Anterior cingulate cortex (tissue), 58 donors: ENCODE data around the gene SERPINC1.
"Not testable (repeated sequence)": the region's sequence is repeated elsewhere in the genome, so short reads cannot be mapped to it uniquely, and the experiment has no call there.

ENCODE experiments used
- DNase-seq, 58 donors: peaks; one replicate each; lab custom pipeline; 2025; lab: John Stamatoyannopoulos, UW

SERPINC1 gene

GRCh38 chr1:173894189-173894588 is 22.9 kb downstream of the SERPINC1 start:
- DNase-seq = no peak

DNA sequence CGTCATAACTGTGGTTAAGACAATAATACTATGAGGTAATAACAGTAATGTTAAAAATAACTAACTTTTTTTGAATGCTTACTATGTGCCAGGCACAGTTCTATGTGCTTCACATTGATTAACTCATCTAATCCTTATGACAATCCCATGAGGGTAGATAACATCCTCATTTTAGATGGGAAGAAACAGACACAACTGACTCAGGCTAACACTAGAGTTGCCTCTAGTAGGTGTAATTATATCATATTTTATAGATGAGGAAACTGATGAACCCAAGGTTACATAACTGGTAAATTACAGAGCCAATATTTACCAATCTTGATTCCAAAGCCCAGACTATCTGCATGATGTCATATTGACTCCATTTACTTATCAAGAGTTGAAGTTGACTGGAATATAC is 23.5 kb downstream of the SERPINC1 start:
- DNase-seq = no peak

- no peak for DNase-seq
Observed at GRCh38 chr1:173889885-173890284, 27.2 kb downstream of the SERPINC1 start.

DNA sequence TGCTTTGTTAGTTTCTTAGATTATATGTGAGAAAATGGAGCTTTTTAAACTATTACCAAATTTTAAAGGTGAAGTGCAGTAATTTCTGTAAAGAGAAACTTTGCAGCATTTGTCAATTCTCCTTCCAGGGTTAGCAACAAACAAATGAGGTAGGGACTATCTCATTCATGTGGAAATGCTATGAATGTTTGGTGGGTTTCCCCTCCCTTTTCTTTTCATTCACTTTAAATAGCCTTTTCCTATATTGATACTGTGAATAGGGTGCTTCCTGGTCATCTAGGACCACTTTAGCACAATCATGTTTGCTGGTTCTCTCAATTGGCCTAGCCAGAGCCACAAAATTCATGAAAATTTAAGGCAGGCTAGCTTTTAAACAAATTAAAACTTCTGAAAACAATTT is 28.4 kb downstream of the SERPINC1 start:
- no peak for DNase-seq

DNA sequence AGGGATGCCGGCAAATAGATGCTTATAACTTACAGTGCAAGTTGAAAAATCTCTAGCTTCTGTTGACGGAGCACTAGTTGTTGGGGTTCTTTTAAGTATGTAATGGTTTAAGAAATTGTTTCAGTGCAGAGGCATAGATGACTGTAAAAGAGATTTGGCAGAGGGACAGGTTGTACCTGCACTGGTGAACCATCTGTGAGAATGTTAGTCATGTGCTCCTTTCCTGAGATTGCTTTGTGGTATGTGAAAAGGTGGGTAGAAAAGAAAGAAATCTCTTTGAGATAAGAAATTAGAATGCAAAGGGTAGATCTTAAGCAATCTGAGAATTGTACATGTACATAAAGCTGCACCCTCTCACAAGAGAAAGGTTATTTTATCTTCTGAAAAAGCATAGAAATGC is 29.5 kb downstream of the SERPINC1 start:
- no peak for DNase-seq

- no peak for DNase-seq
Observed at GRCh38 chr1:173886746-173887611, 30.1 kb downstream of the SERPINC1 start.

DNA sequence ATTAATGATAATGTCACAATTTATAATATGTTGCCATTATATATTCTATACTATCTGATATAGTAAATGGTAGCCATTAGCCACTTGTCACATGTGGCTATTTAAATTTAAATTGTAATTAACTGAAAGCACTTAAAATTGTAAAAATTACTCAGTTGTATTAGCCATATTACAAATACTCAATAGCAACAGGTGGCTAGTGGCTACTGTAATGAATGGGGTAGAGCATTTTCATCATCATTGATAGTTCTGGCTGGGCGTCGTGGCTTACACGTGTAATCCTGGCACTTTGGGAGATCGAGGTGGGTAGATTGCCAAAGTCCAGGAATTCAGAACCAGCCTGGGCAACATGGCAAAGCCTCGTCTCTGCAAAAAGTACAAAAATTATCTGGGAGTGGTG is 32.4 kb downstream of the SERPINC1 start:
- no peak for DNase-seq

DNA sequence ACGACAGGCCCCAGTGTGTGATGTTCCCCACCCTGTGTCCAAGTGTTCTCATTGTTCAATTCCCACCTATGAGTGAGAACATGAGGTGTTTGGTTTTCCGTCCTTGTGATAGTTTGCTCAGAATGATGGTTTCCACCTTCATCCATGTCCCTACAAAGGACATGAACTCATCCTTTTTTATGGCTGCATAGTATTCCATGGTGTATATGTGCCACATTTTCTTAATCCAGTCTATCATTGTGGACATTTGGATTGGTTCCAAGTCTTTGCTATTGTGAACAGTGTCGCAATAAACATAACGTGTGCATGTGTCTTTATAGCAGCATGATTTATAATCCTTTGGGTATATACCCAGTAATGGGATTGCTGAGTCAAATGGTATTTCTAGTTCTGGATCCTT is 36.0 kb downstream of the SERPINC1 start:
- DNase-seq = not testable (repeated sequence)

DNA sequence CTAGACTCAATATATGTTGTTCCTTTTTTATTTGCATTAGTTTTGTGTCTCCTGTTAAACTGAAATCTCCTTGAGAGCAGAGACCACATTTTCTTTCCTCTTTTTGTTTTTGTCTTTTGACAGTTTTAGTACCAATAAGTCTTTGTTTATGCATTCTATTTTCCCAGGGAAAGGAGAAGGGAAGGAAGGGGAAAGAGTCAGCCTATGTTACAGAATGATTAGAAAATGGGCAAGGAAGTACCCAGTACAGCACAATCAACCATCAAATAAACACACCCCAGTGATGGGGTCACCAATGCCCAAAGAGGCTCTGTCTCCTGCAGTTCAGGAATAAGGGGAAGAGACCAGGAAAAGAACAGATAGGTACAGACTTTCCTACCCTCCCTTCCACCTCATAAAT is 38.9 kb downstream of the SERPINC1 start:
- DNase-seq = no peak

- DNase-seq = no peak
Observed at GRCh38 chr1:173876732-173877131, 40.4 kb downstream of the SERPINC1 start.

GRCh38 chr1:173871500-173871899 is 45.6 kb downstream of the SERPINC1 start:
- DNase-seq = no peak

DNA sequence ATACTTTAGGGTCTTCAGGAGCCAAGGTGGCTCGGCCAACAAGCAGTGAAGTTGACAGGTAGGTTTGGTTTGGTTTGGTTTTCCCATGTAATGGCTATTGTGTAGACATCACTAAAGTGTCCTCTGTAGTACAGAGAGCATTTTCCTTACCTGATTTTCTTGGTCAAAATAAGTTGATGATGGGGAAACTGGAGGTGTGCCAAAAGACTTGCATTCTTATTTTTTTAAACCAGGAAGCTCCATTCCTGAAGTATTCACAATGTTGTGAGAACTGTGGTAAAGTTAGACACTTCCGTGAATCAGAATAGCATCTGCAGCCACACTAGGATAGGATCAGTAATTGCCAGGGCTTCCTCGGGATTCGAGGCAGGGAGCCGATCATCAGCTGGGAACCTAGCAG is 46.0 kb downstream of the SERPINC1 start:
- DNase-seq = no peak

DNA sequence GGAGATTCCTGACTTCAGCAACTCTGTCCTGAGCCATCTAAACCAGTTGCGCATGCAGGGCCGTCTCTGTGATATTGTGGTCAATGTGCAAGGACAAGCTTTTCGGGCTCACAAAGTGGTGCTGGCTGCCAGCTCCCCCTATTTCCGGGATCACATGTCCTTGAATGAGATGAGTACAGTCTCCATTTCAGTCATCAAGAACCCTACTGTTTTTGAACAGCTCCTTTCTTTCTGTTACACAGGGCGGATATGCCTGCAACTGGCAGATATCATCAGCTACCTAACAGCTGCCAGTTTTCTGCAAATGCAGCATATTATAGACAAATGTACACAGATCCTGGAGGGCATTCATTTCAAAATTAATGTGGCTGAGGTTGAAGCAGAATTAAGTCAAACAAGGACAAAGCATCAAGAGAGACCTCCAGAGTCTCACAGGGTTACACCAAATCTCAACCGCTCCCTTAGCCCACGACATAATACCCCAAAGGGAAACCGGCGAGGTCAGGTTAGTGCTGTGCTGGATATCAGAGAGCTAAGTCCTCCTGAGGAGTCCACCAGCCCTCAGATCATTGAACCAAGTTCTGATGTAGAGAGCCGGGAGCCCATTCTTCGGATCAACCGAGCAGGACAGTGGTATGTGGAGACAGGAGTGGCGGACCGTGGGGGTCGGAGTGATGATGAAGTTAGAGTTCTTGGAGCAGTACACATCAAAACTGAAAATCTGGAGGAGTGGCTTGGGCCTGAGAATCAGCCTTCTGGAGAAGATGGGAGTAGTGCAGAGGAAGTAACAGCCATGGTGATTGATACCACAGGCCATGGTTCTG is 46.7 kb downstream of the SERPINC1 start:
- DNase-seq = peak in 31 of 58 donors; percentile 2 to 70 (median 23)

DNA sequence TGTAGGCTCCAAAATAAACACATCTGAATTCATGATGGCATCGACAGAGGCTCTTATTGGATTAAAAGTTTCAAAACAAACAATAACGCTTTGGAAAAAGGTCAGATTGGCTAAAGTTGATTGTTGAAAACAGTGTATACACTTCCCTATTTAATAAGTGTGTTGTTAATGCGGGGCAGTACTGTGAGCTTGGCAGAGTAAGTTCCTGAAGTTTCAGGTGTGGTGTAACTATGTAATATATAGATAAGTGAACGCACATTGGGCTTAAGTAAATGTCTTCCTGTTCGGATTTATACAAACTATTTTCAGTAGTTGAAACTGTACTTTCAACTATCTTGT is 48.1 kb downstream of the SERPINC1 start:
- peak in 1 of 58 donors; percentile 30 for DNase-seq

DNA sequence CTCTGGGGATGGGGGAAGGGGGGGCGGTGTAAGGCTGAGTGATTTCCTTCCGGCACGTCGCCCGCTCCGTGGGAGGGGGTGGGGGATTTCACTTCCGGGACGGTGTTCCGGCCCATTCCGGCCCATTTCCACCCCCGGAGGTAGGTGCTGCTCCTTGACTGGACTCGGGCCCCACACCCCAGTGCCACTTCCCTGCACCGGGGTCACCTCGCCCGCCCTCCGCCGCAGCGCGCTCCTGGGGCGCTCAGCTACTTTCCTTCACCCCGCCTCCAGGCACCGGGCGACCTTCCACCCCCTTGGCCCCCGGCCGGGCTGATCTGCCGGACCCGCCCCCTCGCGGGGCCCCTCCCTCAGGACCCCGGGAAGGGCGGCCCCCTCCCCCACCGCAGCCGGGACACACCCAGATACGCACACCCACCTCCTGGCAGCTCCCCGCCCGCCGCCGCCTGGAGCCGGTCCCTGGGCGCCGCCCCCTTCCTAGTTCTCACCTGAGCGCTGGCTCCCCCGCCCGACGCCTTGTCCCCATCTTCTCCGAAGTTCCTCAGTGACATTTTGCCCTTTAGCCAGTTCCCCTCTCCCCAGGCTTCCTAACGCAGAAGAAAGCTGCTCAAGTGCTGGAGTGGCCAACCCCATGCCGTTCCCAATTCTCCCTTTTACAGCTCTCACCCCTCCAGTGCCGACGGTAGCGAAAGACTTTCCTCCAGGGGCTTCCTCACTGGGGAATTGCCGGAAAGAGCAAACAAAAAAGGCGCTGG is 48.7 kb downstream of the SERPINC1 start, which contains the start of gene ZBTB37:
Gene ZBTB37 (plus strand): TSS at position 115 of the 755 bp plus-strand sequence. CDS start 1,846 bp downstream, outside the sequence.
- peak in 27 of 58 donors; percentile 51 to 91 (median 76) for DNase-seq

GRCh38 chr1:173867753-173868265 is 49.3 kb downstream of the SERPINC1 start, which contains the start of gene GAS5:
GAS5 (minus strand) TSS chr1:173867989.
- peak; percentile 73 to 99 (median 98) for DNase-seq

GRCh38 chr1:173867141-173867752 is 49.9 kb downstream of the SERPINC1 start:
- DNase-seq = peak in 11 of 58 donors; percentile 28 to 62 (median 45)

DNA sequence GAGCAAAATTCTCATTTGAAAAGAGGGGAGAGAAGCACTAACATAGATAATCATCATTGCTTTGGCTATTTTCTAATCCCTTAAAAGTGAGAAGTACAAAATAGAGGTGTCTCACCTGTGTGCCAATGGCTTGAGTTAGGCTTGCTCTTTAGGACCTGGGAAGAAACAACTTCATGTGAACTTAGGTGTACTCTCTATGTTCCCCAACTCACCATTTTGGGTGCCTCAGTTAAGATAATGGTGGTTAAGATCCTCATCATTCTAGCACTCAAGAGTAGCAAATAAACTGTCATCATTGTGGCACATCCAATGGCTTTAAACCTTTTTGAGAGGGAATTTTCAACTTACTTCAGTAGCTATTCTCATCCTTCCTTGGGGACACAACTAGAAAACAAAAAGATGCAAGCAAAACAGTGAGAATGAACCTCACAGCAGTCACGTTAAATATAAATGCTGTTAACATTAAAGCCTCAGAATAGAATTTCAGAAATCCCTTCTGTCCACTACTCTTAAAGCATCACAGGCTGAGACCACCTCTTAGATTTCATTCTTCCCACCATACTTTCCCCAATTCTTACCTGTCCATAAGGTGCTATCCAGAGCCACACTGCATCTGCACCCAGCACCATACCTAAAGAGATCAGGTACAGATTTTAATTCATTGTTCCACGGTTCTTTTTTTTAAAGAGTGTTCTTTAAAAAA is 50.6 kb downstream of the SERPINC1 start:
- no peak for DNase-seq

DNA sequence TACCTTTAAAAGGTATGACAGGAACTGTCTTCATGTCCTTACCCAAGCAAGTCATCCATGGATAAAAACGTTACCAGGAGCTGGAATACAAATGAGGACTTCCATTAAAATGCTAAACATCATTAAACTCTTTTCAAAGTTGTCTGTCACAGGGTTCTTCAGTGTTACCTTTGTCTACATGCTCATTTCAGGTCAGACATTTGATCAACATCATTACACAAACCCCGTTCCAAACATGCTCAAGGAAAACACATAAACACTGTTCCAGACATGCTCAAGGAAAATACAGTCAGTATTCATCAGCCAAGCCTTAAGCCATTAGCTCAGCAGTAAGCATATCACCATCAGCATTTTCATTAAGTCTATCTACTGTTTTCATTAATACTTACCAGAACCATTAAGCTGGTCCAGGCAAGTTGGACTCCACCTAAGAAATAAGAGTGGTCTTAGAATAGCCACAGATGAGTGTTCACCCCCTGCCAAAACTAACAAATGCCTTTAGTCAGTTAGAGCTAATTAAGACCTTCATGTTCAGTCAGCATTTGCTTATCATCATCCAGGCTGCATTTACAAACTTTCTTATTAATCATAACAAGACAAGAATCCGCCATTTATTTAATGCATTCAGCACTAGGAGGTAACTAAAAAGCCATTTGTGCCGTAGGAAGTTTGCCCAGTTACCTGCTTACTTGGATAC is 51.5 kb downstream of the SERPINC1 start:
- DNase-seq = no peak
